ENCODE results near the gene KIF26A.
"Not testable (repeated sequence)": the region's sequence is repeated elsewhere in the genome, so short reads cannot be mapped to it uniquely, and the experiment has no call there.

KIF26A gene

DNA sequence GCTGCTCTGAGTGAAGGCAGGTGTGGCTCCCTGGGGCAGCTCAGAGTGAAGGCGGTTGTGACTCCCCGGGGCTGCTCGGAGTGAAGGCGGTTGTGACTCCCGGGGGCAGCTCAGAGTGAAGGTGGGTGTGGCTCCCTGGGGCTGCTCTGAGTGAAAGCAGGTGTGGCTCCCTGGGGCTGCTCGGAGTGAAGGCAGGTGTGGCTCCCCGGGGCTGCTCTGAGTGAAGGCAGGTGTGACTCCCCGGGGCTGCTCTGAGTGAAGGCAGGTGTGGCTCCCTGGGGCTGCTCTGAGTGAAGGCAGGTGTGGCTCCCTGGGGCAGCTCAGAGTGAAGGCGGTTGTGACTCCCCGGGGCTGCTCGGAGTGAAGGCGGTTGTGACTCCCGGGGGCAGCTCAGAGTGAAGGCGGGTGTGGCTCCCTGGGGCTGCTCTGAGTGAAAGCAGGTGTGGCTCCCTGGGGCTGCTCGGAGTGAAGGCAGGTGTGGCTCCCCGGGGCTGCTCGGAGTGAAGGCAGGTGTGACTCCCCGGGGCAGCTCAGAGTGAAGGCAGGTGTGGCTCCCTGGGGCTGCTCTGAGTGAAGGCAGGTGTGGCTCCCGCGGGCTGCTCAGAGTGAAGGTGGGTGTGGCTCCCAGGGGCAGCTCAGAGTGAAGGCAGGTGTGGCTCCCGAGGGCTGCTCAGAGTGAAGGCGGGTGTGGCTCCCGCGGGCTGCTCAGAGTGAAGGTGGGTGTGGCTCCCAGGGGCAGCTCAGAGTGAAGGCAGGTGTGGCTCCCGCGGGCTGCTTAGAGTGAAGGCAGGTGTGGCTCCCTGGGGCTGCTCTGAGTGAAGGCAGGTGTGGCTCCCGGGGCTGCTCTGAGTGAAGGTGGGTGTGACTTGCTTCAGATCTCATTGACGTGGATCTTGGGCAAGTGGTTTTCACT lies 87.1 kb downstream of the KIF26A start:
- not testable (repeated sequence) for DNase-seq

DNA sequence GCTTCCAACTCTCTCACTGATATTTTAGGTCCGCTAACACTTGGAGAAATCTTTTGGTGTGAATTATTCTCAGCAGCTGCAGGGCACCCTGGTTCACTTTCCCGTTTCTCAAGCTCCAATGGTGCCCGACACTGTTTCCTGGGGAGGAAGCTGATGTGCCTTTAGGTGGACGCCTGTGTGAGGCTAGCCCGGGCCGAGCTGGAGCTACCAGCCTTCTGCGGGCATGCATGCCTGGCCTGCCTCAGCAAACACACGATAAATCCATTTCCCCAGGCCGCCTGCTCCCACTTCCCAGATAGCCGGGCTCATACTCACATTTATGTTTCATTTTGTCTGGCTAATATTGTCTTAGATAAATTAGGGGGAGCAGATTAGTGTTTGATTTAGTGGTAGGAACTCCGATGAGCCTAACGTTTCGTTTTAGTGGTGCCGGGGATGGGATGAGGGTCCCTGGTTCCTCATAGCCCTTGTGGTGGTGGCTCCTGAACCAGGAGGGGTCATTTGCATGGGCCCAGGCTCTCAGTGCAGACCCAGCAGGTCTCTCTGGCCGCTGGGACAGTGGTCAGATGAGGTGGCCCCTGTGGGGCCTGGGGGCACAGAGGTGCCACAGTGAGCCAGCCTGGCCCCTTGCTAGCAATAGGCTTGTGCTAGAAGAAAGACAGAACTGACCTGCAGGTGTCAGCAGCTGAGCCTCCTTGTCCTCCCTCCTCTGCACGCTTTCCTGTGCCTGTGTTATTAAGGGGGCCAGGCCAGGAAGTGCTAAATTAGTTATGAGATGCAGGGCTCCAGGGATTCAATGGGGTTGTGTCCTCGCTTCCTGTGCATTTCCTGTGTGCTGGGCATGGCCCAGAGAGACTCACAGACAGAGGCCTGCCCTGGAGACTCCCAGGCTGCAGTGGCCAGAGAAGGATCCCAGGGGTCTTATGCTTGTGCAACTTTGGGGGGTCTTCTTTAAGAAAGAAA lies 88.3 kb downstream of the KIF26A start:
- DNase-seq: no peak

DNA sequence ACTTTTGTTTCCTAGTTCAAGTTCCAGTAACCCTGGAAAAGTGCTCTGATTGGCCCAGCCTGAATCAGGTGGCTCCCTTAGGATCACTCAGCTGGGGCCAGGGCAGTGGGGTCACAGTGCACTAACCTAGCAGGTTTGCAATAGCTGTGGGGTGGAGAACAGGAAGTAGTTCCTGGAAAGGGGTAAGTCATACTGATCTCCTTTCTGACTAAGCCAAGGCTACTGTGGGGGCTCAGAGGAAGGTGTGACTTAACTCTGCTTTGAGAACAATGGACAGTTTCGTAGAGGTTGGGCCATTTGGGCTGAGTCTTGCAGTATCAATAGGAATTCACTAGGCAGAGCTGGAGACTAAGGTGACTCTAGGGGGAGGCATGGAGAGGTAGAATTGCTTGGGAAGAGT lies 89.4 kb downstream of the KIF26A start:
- DNase-seq: no peak

DNA sequence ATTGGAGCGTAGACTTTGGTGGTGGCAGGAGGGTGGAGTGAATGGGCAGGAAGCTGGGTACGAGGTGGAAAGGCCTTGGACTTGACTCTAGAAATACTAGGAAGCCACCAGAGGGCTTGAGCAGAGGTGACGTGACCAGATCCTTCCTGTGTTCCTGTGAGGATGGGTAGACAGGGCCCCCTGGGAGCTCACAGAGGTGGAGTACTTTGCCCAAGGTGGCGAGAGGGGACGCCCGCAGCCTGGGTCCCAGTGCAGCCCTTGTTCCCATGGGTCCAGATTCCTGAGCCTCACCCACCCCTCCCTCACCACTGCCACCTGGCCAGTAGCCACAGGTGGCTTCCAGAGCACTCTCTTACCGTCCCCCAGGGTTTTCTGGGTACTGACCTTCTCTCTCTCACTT lies 89.8 kb downstream of the KIF26A start:
- no peak for DNase-seq

DNA sequence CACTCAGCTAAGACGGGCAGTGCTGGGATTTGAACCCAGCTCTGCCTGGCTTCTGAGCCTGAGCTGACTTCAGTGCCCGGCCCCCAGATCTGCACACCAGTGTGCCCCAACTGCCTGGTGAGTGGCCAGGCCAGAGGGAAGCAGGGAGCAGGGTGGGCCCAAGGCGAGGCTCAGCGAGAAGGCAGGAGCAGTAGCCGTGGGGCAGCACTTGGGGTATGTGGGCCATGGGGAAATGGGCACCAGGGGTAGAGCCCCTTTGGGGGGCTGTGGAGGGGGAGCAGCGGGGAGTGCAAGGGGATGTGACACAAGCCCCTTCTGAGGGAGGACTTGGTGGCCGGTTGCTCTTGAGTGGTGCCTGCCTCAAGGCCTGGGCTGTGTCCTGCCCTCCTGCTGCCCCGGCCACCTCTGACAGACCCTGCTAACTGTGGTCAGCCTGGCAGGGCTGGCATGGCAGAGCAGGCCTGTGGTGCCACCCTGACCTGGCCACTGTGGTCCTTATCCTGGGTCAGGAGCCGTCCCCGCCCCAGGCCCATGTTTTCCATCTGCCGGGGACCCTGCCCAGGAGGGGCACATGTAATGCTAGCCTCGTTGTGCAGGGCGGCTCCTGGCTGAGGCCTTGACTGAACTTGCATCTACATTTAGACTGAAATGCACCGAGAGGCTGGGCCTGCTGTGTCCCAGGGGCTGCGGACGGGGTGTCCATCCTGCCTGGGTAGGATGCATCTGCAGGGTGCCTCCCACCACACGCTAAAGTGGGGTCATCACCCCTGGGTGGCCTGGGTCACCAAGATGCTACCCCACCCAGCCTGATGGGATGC lies 90.5 kb downstream of the KIF26A start:
- no peak for DNase-seq

DNA sequence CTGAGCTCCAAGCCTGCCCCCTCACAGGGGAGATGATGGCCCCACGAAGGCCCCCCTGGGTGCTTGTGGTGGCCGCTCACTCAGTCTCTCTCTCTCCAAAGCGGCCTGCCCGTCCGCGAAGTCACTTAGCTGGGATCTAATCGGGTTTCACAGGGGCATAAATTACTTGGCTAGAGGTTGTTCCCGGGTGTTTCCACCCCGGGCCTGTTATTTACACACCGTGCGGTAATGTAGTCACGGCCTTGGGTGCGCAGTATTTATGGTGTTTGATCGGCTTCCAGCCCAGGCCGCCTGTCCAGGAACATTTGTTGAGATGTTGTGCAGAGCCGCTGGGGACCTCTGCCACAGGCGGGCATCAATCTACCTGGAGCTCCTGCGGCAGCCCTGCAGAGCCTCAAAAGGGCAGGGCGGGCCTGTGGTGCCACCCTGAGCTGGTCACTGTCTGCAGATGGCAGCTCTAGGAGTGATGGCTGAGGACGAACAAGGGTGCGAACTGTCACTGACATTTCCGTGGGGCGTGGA lies 91.2 kb downstream of the KIF26A start:
- DNase-seq: peak; percentile 35

DNA sequence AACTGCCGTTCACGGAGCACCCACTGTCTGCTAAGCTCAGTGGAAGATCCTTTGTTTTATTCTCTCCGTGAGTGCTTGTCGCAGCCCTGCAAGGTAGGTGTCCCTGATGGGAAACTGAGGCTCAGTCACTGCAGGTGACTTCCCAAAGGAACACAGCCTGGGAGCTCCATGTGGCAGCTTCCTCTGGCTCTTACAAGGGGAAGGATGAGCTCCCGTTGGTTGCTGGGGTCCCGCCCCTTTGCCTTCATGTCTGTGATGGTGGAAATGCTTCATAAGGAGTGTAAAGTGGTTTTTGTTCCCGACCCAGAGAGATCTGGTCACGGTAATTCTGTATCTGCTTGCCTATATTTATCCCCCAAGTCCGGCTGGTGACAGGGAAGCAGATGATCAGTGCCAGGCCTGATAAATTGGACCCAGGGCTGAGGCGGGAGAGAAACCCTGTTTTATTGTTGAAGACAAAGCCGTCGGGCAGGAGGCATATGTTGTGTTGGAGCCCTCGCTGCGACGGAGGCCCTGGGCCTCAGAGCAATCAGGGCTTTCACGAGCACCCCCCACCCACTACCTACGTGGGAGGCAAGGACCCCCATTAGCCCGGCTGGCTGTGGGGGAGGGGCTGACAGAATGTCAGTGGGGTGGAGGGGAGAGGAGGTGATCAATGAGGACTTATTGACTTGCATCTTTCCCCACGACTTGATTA lies 91.9 kb downstream of the KIF26A start:
- DNase-seq: no peak
